ENCODE results near the gene CD36.

The CD36 gene

DNA sequence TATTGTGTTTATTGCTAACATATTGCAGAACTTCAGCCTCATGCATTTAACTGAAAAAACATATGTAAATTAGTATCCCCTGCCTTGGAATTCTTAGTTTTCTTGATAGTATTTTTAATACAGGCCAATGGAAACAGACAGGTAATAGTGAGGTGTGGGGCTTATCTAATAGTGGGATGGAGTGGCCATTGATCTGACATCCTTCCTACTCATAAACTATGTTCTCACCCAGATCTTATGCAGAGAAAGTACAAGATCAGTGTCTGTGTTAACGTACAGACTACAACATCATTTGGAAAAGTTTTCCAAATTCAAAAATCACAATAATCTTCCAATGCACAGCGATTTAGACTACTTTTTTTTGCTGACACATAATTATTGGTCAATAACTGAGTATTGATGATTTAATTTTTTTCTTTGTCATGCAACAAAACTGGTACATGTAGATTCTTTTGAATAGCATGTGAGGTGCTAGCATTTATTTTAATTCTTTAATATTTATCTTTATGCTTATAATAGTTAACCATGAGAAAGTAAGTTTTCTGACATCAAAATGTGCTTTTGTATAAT, 9.7 kb downstream of the CD36 start:
- DNase-seq (ENCODE audit: extremely low read depth, low read depth) = no peak
- TF ChIP-seq, protein P1, sequence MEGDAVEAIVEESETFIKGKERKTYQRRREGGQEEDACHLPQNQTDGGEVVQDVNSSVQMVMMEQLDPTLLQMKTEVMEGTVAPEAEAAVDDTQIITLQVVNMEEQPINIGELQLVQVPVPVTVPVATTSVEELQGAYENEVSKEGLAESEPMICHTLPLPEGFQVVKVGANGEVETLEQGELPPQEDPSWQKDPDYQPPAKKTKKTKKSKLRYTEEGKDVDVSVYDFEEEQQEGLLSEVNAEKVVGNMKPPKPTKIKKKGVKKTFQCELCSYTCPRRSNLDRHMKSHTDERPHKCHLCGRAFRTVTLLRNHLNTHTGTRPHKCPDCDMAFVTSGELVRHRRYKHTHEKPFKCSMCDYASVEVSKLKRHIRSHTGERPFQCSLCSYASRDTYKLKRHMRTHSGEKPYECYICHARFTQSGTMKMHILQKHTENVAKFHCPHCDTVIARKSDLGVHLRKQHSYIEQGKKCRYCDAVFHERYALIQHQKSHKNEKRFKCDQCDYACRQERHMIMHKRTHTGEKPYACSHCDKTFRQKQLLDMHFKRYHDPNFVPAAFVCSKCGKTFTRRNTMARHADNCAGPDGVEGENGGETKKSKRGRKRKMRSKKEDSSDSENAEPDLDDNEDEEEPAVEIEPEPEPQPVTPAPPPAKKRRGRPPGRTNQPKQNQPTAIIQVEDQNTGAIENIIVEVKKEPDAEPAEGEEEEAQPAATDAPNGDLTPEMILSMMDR (IDR thresholded peaks at IDR 0.05; ENCODE audit: low read depth, low read length) = no peak

DNA sequence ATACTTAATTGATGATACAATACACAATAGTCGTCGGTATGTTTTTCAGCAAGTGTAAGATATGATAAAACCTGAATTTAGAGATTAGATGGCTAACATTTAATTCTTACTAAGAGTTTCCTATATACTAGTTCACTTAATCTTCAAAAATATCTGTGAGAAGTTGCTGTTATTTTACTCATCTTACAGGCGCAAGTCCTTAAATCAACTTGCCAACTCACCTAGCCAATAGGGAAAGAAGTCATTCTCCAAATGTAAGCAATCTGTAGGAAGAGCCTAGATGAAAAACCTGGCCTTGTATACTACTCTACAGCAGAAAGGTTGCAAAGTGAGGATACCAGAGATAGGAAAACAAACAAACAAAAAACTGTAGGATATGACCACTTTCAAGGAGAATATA, 10.6 kb downstream of the CD36 start:
- TF ChIP-seq, protein P1 (IDR thresholded peaks at IDR 0.05; ENCODE audit: low read depth, low read length) = no peak
- DNase-seq (ENCODE audit: extremely low read depth, low read depth) = no peak

- no peak for DNase-seq (ENCODE audit: extremely low read depth, low read depth)
- TF ChIP-seq, protein P1 (IDR thresholded peaks at IDR 0.05; ENCODE audit: low read depth, low read length) = no peak
Observed at GRCh38 chr7:80650030-80650429, 11.6 kb downstream of the CD36 start.

- no peak for DNase-seq (ENCODE audit: extremely low read depth, low read depth)
- TF ChIP-seq, protein P1 (IDR thresholded peaks at IDR 0.05; ENCODE audit: low read depth, low read length) = no peak
Observed at GRCh38 chr7:80651471-80651870, 13.0 kb downstream of the CD36 start.

GRCh38 chr7:80653244-80653643, 14.8 kb downstream of the CD36 start:
- TF ChIP-seq, protein P1 (IDR thresholded peaks at IDR 0.05; ENCODE audit: low read depth, low read length) = no peak

DNA sequence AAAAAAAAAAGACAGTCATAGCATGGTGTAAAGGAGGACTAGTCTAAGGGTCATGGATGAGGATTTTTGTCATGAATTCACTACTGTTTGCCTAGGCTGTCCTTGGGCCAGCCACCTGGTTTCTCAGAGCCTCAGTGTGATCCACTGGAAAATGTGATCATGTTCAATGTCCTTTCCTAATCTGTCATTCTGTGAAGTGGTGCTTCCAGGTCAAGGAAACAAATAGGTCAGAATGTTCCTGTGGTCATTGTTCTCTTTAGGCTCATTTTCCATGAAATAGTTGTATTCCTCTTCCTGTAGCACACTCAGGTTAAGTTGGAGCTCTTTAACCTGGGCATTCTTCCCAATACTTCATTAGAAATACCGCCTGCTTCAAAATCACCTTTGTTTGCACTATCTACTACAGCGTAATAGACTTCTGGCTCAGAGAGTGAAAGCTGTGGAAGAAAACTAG, 16.5 kb downstream of the CD36 start:
- TF ChIP-seq, protein P1 (IDR thresholded peaks at IDR 0.05; ENCODE audit: low read depth, low read length) = no peak

More at GRCh38 chr7:80653244-80653643, 14.8 kb downstream of the CD36 start:
- DNase-seq (ENCODE audit: extremely low read depth, low read depth) = no peak

GRCh38 chr7:80656029-80656428, 17.6 kb downstream of the CD36 start:
- DNase-seq (ENCODE audit: extremely low read depth, low read depth) = no peak
- TF ChIP-seq, protein P1 (IDR thresholded peaks at IDR 0.05; ENCODE audit: low read depth, low read length) = no peak

More for the DNA sequence above, 16.5 kb downstream of the CD36 start:
- no peak for DNase-seq (ENCODE audit: extremely low read depth, low read depth)
